GM12878 (cell line): ENCODE measurements around the gene MTHFD1L. TPM values are rescaled to one million over a fixed set of nuclear protein-coding genes. Genes with fewer than 3 reads are reported as not detected.

Experiments
- ATAC-seq: fragments of 200-7000 bp; cut with Tn5 transposase; 3 replicates; pipeline ENCODE4 v1.9.1; 2020; ENCODE audit warnings: mild to moderate bottlenecking, moderate library complexity
- BruUV-seq: library from RNA; stranded (reverse); fragments of 400-500 nt; replicated peaks from 2 replicates; lab custom pipeline; 2021; lab: Mats Ljungman, UMichigan
- CTCF ChIA-PET: fragments of 300-600 bp; sonication (Branson Sonifier 250); formaldehyde crosslinking; extraction: SDS; loops from one replicate; lab custom pipeline; 2021; ENCODE audit warnings: inconsistent platforms; lab: Yijun Ruan, JAX
- POLR2A ChIA-PET: fragments of 350-600 bp; formaldehyde crosslinking; extraction: SDS; loops from one replicate; lab custom pipeline; 2021; ENCODE audit warnings: inconsistent platforms; lab: Charles Lee
- RAD21 ChIA-PET: fragments of 300-600 bp; sonication (Branson Sonifier 250); formaldehyde crosslinking; loops from one replicate; lab custom pipeline; 2023; ENCODE audit warnings: antibody characterized with exemption; ENCODE audit not compliant: unreplicated experiment; lab: Charles Lee
- SMC1A ChIA-PET: fragments of 300-600 bp; sonication (Branson Sonifier 250); formaldehyde crosslinking; loops from one replicate; lab custom pipeline; 2023; ENCODE audit not compliant: unreplicated experiment, uncharacterized antibody; lab: Charles Lee
- DNase-seq: peaks from one replicate; pipeline ENCODE4 v3.0.0-alpha.2; 2011; ENCODE audit warnings: low read depth, low spot score
- FAIRE-seq: peaks from 3 replicates; lab custom pipeline; 2011; peaks lifted over from hg19 to GRCh38; lab: Jason Lieb, UNC
- H2AFZ ChIP-seq: 2 replicates; pipeline ENCODE4 v1.6.0; 2011; ENCODE audit warnings: low read depth, low read length, control low read depth; ENCODE audit not compliant: control insufficient read depth
- H3K27ac ChIP-seq: 2 replicates; pipeline ENCODE4 v1.5.1; 2011; ENCODE audit warnings: control low read depth; ENCODE audit not compliant: control insufficient read depth, insufficient read depth
- H3K27me3 ChIP-seq, 2 experiments: replicated peaks in 1 of 2; 2 replicates each; pipeline versions ENCODE4 v1.6.0 to v1.6.1; 2011; ENCODE audit warnings: low read length in 1 of 2; ENCODE audit not compliant: control insufficient read depth in 2 of 2, insufficient read depth in 2 of 2
- H3K36me3 ChIP-seq, 2 experiments: 2 replicates each; pipeline ENCODE4 v1.5.1; 2011; ENCODE audit warnings: low read length in 1 of 2; ENCODE audit not compliant: control insufficient read depth in 2 of 2, insufficient read depth in 2 of 2
- H3K4me1 ChIP-seq: 2 replicates; pipeline ENCODE4 v1.6.1; 2011; ENCODE audit warnings: mild to moderate bottlenecking, low read length, moderate library complexity, mixed read lengths; ENCODE audit not compliant: control insufficient read depth, insufficient read depth
- H3K4me2 ChIP-seq: 2 replicates; pipeline ENCODE4 v1.6.0; 2011; ENCODE audit warnings: control low read depth; ENCODE audit not compliant: control insufficient read depth, insufficient read depth
- H3K4me3 ChIP-seq: fragments of 200-600 bp; sonication (generic); 2 replicates; pipeline ENCODE4 v1.5.1; 2016
- H3K79me2 ChIP-seq: 2 replicates; pipeline ENCODE4 v1.6.0; 2011; ENCODE audit warnings: low read length; ENCODE audit not compliant: control insufficient read depth, insufficient read depth
- H3K9ac ChIP-seq: 2 replicates; pipeline ENCODE4 v1.8.0; 2011; ENCODE audit warnings: low read length, control low read depth, mixed read lengths; ENCODE audit not compliant: control insufficient read depth, insufficient read depth
- H3K9me3 ChIP-seq: replicated peaks from 3 replicates; pipeline ENCODE4 v1.5.1; 2011; ENCODE audit warnings: mild to moderate bottlenecking, low read length; ENCODE audit not compliant: control insufficient read depth, insufficient read depth
- H4K20me1 ChIP-seq: 2 replicates; pipeline ENCODE4 v1.6.0; 2011; ENCODE audit not compliant: control insufficient read depth, insufficient read depth
- CBX5 ChIP-seq: sonication (generic); IDR thresholded peaks from 2 replicates; pipeline ENCODE4 v1.6.1; 2016; ENCODE audit warnings: low read depth, moderate library complexity, mild to moderate bottlenecking, inconsistent platforms
- RAD21 ChIP-seq: IDR thresholded peaks from 2 replicates; pipeline ENCODE4 v1.6.1; 2011; ENCODE audit warnings: mild to moderate bottlenecking, low read depth, low read length, moderate library complexity; ENCODE audit not compliant: insufficient read depth
- SIX5 ChIP-seq: IDR thresholded peaks from 2 replicates; pipeline ENCODE4 v1.6.1; 2011; ENCODE audit warnings: mild to moderate bottlenecking, low read depth, low read length, moderate library complexity; ENCODE audit not compliant: severe bottlenecking
- SMC3 ChIP-seq: IDR thresholded peaks from 2 replicates; pipeline ENCODE4 v1.6.1; 2011; ENCODE audit warnings: low read length, improper control_type of control experiment, borderline replicate concordance
- ZBED1 ChIP-seq: IDR thresholded peaks from 2 replicates; pipeline ENCODE4 v1.6.1; 2016; ENCODE audit warnings: borderline replicate concordance
- WGBS: methylation state at CpG from one replicate; pipeline ENCODE4 v1.1.6; 2016; ENCODE audit warnings: low lambda C conversion rate; ENCODE audit not compliant: insufficient replicate concordance, insufficient coverage; ENCODE audit errors: missing lambda C conversion rate; 5-methylcytosine and 5-hydroxymethylcytosine counted together
- in situ Hi-C: fragments of 300-500 bp; cut with MboI; formaldehyde crosslinking; loops from 9 replicates; pipeline ENCODE4 v1.14.3; 2018; ENCODE audit warnings: mixed read lengths
- intact Hi-C: fragments of 100-400 bp; cut with micrococcal nuclease; formaldehyde crosslinking; loops from one replicate; pipeline ENCODE4 v1.14.2; 2022; ENCODE audit not compliant: unreplicated experiment
- polyA plus RNA-seq, 11 experiments: library from polyadenylated mRNA; depleted of rRNA in 4 of 11; unstranded in 6 of 11; stranded (reverse) in 5 of 11; fragments of >200 nt; fragmentation: Nextera tagmentation in 4 of 11; fragmentation: Illumina TruSeq in 1 of 11; extraction: Ambion mirVana in 4 of 11; extraction: Trizol in 1 of 11; gene quantifications; 1 replicate in 1 of 11; 2 replicates in 10 of 11; pipeline versions ENCODE4 v1.2.1 to v1.2.3, GENCODE V29; 2011 to 2016; ENCODE audit warnings: inconsistent platforms in 2 of 11, missing spikeins in 2 of 11, low read depth in 1 of 11
- total RNA-seq, 4 experiments: library from RNA; depleted of rRNA in 3 of 4; stranded (reverse); fragments of >200 nt in 3 of 4; fragmentation: Illumina TruSeq in 1 of 4; extraction: Trizol in 1 of 4; gene quantifications; 2 replicates each; pipeline versions ENCODE4 v1.2.1 to v1.2.3, GENCODE V29; 2013 to 2021
- TF ChIP-seq, protein P1 (sequence below), 3 experiments: IDR thresholded peaks in 2 of 3; conservative IDR thresholded peaks in 1 of 3; 2 replicates each; pipeline ENCODE4 v1.5.1; 2011; ENCODE audit warnings: low read depth in 3 of 3, low read length in 3 of 3, mild to moderate bottlenecking in 3 of 3, control low read depth in 2 of 3, moderate library complexity in 2 of 3, inconsistent platforms in 1 of 3, mixed read lengths in 1 of 3; ENCODE audit not compliant: control insufficient read depth in 2 of 3, insufficient read depth in 1 of 3; ENCODE audit errors: extremely low read depth in 1 of 3

Gene MTHFD1L
- total and polyA plus RNA-seq, 10 of the 15 experiments (the other 5 are each of a cell fraction or from before 2014, with no cell fraction given): 11.7 to 75.5 (median 28.8) TPM

DNA sequence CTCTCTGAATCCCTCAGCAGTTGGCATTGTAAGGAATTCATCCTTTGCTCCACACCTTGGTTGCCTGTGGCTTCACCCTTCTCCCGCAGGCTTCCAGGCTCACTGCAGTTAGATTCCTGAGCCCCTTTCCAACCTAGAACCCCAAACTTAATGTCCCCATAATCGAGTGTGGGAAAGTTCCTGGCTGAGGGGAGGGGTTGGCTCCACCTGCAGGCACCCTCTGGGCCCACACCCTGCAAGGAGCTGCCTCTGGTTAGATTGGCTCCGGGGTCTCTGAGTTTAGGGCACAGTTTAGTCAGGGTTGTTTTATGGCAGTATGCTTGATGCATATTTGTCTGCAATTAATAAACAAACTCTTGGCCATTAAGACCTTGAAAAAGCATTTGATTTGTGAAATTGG is 63.4 kb downstream of the MTHFD1L start:
- TF ChIP-seq RAD21 (peak; percentile 20; the same call in 1 of the 2 replicates), ZBED1 (no peak), SIX5 (no peak), SMC3 (peak; percentile 31; the same call in 1 of the 2 replicates), CBX5 (no peak)
- TF ChIP-seq, protein P1, sequence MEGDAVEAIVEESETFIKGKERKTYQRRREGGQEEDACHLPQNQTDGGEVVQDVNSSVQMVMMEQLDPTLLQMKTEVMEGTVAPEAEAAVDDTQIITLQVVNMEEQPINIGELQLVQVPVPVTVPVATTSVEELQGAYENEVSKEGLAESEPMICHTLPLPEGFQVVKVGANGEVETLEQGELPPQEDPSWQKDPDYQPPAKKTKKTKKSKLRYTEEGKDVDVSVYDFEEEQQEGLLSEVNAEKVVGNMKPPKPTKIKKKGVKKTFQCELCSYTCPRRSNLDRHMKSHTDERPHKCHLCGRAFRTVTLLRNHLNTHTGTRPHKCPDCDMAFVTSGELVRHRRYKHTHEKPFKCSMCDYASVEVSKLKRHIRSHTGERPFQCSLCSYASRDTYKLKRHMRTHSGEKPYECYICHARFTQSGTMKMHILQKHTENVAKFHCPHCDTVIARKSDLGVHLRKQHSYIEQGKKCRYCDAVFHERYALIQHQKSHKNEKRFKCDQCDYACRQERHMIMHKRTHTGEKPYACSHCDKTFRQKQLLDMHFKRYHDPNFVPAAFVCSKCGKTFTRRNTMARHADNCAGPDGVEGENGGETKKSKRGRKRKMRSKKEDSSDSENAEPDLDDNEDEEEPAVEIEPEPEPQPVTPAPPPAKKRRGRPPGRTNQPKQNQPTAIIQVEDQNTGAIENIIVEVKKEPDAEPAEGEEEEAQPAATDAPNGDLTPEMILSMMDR (IDR thresholded peaks at IDR 0.05 in 2 of 3, conservative IDR thresholded peaks at IDR 0.05 in 1 of 3; ENCODE audit: control insufficient read depth in 2 of 3, extremely low read depth in 1 of 3, insufficient read depth in 1 of 3, low read depth in 3 of 3, low read length in 3 of 3): peak; percentile 39 to 53 (median 40); a peak in 5 of 6 replicates
- no peaks in the 10 kb centered on the region for H3K4me1 ChIP-seq
- H3K36me3 ChIP-seq: peaks cover 0 to 6% of the 10 kb centered on the region in 2 experiments; a peak in 3 of 4 replicates
- SMC1A ChIA-PET: interaction anchor here (2.8 kb wide), 1 partner anchor 38 kb away, joined by 19 read pairs; no protein-coding TSS in a partner anchor
- CTCF ChIA-PET: interaction anchor here (0.6 to 5.2 kb wide), 10 partner anchors 11 to 395 kb away, joined by 3 to 38 read pairs (median 3); no protein-coding TSS in a partner anchor
- 88% methylated on average over 3 of the region's 3 CpGs for WGBS
- H3K4me3 ChIP-seq: no peak overlapping the region
- no peaks in the 10 kb centered on the region for H3K79me2 ChIP-seq
- H4K20me1 ChIP-seq: no peaks in the 10 kb centered on the region
- no peaks in the 10 kb centered on the region for H3K27me3 ChIP-seq
- no TSS peak for BruUV-seq
- H3K4me2 ChIP-seq: no peak overlapping the region
- no peak overlapping the region for H3K27ac ChIP-seq
- POLR2A ChIA-PET: no interaction called here
- H3K9me3 ChIP-seq: no peaks in the 10 kb centered on the region
- peak; percentile 56 for ATAC-seq
- in situ Hi-C loops: no loop called here
- RAD21 ChIA-PET: interaction anchor here (0.6 to 1.9 kb wide), 2 partner anchors 36 to 114 kb away, joined by 3 to 11 read pairs; no protein-coding TSS in a partner anchor
- no peak overlapping the region for H2AFZ ChIP-seq
- no peak overlapping the region for H3K9ac ChIP-seq
- FAIRE-seq: no peak
- intact Hi-C loops: loop anchor here (1.0 kb wide), 1 partner anchor 37 kb away; no protein-coding TSS in a partner anchor
- no peak for DNase-seq
